Astrocyte of the hippocampus (primary cell): ENCODE data around the gene NR3C2.

Source experiments
- DNase-seq: peaks from one replicate; pipeline ENCODE4 v3.0.0; 2011; ENCODE audit warnings: low read depth, low spot score

Gene NR3C2

GRCh38 chr4:148435654-148436406, 6.4 kb downstream of the NR3C2 start:
- no peak for DNase-seq

- DNase-seq: no peak
Measured at GRCh38 chr4:148434075-148434773, 8.0 kb downstream of the NR3C2 start.

- DNase-seq: no peak
Measured at GRCh38 chr4:148431401-148431800, 10.8 kb downstream of the NR3C2 start.

DNA sequence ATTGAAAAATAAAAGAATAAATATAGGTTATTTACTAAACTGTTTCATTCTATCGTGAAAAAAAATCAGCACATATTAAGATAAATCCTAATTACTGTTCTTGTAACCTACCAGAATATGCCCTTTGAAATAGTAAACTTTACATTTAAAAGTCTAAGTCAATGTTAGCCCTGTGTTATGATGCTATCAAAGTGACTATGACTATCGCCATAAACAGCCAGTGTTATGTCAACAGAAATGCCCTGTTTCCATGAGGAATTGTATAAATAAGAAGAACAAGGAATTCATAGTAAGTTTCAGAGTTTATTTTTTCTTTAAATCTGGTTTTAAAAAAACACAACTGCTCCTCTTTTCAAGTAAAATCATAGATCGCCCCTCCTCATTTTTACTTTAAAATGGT, 11.4 kb downstream of the NR3C2 start:
- no peak for DNase-seq

DNA sequence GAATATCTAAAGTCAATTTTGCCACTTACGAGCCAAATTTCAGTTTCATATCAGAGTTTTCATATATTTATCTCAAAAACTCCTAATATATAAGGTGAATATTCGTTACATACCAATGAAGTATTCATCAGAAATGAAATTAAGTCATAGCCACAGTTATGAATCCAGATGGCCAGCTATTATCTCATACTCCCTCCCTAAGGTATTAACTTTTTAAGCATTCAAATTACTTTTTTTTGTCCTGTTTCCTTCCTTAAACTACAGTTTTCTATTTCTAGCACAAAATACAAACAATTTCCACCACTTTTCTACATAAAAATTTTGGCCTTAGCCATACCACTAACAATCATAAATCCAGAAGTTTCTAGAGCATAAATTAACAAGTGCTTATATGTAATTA, 13.0 kb downstream of the NR3C2 start:
- DNase-seq: no peak

GRCh38 chr4:148426643-148427042, 15.6 kb downstream of the NR3C2 start:
- DNase-seq: no peak

GRCh38 chr4:148425327-148426110, 16.7 kb downstream of the NR3C2 start:
- DNase-seq: no peak

DNA sequence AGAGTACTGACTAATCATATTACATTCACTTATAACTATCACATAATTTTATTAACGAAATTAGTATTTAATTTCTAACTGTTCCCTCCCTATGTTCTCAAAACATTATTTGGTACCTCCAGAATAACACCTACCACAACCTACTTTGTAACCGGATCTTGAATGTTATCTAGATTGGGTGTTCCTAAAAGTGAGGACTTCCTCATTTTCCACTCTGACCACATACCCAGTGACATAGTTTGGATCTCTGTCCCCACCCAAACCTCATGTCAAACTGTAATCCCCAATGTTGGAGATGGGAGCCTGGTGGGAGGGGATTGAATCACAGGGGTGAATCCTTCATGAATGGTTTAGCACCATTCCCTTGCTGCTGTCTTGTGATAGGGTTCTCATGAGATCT, 21.8 kb downstream of the NR3C2 start:
- no peak for DNase-seq

DNA sequence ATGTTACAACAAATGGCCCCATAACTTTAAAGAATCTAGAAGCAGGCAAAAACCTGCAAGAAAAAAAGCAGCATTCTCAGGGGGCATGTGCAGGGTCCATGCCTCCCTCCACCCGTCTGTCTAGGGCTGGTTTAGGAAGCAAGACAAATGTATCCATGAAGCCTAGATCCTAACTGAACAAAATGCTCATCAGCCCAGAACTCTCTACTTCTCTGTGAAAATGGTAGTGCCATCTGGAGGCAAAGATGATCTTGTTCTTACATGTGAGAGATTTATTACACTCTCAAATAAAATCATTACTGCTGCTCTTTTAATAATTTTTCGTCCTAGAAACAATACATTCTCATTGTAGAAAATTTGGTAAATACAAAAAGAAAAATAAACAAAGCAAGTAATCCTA, 26.7 kb downstream of the NR3C2 start:
- peak; percentile 12 for DNase-seq

GRCh38 chr4:148412460-148412994, 29.7 kb downstream of the NR3C2 start:
- no peak for DNase-seq

DNA sequence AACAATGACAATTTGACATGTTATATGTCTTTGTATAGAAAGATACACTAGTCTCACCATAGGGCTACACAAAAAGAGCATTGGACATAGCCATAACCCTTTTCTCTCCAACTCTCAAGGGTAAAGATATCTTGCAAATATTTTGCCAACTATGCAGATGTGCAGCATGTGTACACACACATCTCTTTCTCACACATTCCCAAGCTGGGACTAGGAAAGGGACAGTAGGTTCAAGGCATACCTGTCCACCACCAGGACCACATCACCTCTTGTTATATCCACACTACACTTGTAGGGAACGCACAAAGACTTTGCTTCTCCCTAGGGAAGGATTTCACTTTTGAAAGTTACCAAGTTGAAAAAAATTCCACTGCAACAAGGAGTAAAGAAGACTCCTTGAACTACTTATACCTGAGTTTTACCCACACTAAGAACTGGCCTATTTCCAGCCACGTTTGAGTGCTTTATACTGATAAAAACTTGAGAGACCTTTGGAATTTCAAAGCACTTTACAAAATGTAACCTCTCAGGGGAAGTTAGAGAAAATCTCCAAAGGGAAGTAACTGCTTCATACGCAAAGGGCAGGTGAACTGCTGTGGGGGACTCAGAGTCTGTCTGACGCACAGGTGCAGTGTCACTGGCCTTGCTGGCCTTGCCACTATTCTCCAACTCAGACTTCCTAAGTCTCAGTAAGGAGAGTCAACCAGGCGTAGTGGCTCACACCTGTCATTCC, 36.9 kb downstream of the NR3C2 start:
- no peak for DNase-seq

DNA sequence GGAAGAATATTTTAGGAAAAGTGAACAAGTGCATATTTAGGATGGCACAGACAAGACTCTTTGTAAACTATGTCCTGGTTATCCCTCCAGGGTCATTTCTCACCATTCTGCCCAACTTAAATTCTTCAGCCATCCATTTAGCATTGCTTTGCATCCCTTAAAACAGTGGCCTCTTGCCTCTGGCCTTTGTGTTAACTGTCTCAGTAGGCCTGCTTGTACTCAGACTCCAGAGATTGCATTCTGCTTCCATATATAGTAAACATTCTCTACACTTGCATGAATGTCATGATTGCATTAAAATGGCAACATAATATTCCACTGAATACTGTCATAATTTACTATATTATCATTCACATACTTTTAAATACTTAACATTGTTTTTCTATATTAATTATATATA, 43.2 kb downstream of the NR3C2 start:
- no peak for DNase-seq

DNA sequence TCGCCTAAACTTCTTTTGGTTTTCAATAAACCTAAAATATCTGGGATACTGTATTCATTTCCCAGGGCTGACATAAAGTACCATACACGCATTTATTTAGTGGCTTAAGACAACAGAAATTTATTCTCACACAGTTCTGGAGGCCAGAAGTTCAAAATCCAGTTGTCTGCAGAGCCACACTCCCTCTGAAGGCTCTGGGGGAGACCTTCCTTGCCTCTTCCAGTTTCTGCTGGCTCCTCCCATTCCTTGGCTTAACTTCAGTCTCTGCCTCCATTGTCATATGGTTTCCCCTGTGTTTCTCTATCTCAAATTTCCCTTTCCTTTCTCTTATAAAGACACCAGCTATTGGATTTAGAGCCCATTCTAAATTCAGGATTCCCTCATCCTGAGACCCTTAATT, 44.4 kb downstream of the NR3C2 start:
- DNase-seq: no peak

GRCh38 chr4:148396986-148397673, 45.1 kb downstream of the NR3C2 start:
- DNase-seq: no peak

DNA sequence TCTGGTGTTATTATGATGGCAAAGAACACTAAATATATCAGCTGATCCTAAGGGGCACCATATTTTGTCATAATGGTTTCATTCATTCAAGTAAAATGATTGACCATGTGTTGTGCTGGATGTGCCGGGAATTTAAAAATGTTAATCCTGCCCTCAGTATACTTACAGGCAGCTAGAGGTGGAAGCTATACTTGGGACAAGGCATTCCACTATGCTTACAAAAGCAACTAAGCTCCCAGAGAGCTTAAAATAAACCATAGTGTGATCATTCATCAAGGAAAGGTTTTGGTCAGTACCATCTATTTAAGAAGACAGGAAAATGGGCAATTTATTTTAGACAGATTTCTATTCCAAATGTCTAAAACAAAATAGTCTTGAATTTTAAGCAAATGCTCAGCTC, 46.4 kb downstream of the NR3C2 start:
- DNase-seq: no peak

DNA sequence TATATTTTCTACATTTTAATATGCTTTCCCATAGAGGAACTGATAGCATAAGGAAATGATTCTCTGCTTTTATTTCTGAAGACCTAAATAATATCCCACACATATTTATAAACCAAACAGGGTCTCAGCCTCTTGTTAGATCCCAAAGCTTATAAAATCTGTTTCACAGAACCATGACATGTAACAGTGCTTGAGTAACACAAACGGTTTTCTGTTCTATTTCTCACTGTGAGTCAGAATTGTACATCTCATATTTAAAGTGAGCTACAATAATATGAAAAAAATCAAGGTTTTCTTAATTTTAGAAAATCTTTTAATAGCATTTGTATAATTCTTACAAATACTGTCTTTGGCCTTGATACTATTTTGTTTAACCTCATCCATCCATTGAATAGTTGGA, 51.2 kb downstream of the NR3C2 start:
- no peak for DNase-seq

GRCh38 chr4:148390311-148390710, 51.9 kb downstream of the NR3C2 start:
- DNase-seq: no peak

DNA sequence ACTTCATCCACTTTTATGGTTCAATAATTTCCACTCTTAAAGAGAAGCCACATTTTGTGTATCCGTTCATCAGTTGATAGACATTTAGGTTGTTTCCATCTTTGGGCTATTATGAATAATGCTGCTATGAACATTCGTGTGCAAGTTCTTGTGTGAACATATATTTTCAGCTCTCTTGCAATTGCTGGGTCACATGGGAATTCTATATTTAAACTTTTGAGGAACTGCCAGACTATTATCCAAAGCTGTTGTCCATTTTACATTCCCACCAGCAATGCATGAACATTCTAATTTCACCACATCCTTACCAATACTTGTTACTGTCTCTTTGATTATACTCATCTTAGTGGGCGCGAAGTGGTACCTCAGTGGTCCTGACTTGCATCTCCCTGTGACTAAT, 61.9 kb downstream of the NR3C2 start:
- DNase-seq: no peak

GRCh38 chr4:148376151-148376550, 66.1 kb downstream of the NR3C2 start:
- DNase-seq: peak; percentile 69

DNA sequence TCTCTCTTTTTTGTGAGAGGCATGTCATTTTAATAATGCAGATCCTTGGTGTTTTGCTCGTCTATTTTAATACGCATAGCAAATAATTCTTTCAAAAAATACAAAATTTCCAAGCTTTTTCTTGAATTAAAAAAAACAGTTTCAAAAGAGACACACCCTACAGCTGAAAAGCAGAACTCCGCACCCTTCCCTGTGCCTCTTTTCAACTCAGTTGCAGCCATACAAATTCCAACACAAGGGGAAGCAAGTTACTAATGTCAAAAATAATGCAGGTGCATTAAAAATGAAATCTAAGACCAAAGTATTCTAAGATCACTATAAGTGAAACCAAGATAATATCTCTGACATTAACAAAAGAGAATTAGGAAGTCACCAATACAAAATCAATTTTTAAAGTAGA, 66.6 kb downstream of the NR3C2 start:
- DNase-seq: no peak

DNA sequence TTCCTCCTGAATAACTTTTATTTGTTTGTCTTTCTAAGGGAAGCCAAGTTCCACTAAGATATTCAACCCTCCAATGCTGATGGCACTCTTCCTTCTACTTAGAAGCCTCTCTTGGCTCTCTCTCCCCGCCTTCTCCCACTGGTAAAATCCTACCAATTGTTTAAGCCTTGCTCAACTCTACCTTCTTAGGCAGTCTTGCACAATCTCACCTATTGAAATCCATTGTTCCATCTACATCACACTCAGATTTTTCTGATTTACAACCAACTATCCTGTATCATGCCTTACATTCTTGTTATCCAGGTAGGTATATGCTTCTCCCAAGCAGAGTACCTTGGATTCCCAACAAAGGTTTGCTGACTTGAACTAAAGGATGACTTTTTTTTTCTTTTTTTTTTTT, 69.1 kb downstream of the NR3C2 start:
- no peak for DNase-seq
